ENCODE results near the gene SLC2A2.

SLC2A2 gene

DNA sequence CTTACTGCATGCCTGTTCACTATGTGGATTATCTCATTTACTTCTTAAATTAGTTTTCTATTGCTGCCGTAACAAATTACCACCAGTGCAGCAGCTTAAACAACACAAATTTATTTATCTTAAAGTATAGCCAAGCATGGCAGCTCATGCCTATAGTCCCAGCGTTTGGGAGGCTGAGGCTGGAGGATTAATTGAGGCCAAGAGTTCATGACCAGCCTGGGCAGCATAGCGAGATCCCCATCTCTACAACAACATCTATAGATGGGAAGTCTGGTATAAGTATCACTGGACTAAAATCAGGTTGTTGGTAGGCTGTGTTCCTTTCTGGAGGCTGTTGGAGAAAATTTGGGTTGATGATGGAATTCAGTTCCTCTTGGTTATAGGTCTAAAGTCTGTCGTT lies 5.1 kb downstream of the SLC2A2 start:
- TF ChIP-seq, protein P1, sequence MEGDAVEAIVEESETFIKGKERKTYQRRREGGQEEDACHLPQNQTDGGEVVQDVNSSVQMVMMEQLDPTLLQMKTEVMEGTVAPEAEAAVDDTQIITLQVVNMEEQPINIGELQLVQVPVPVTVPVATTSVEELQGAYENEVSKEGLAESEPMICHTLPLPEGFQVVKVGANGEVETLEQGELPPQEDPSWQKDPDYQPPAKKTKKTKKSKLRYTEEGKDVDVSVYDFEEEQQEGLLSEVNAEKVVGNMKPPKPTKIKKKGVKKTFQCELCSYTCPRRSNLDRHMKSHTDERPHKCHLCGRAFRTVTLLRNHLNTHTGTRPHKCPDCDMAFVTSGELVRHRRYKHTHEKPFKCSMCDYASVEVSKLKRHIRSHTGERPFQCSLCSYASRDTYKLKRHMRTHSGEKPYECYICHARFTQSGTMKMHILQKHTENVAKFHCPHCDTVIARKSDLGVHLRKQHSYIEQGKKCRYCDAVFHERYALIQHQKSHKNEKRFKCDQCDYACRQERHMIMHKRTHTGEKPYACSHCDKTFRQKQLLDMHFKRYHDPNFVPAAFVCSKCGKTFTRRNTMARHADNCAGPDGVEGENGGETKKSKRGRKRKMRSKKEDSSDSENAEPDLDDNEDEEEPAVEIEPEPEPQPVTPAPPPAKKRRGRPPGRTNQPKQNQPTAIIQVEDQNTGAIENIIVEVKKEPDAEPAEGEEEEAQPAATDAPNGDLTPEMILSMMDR (IDR thresholded peaks at IDR 0.05; ENCODE audit: extremely low read depth, insufficient read depth, missing control alignments), result no peak
- in situ Hi-C loops (cut with MboI; ENCODE audit: low pct_unique_long_range_greater_than_20kb, low sequenced_read_pairs, unreplicated experiment), result no loop called here

DNA sequence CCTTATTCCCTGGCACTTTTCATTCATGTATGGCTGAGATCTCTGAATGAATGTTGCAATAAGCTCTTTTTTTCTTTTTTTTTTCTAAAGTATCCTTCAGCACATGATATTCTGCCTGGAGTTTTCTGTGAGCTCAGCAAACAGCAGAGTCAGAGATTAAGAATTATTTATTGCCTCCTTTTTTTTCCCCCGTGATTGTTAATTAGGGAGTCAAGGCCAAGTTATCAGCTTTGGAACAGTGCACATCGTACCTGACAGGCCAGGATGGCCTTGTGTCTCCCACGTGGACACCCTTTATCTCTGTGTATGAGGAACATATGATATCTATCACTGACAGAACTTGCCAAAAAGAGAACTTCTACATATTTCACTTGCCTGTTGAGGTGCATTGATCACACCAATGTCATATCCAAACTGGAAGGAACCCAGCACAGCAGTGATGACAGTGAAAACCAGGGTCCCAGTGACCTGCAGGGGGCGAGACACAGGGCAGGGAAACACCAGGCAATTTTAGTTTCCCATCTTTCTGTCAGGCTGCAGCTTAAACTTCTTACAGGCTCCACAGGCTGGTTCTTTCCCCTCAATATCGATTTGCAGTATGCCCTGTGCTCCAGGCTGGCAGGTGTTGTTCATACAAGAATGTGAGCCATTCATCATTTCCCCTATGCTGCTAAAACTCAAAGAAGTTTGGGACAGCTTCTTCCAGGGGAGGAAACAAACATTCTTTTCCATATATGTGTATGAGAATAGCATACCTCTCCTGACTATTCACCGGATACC lies 8.2 kb downstream of the SLC2A2 start:
- no peak for DNase-seq (ENCODE audit: low spot score)
- TF ChIP-seq, protein P1 (IDR thresholded peaks at IDR 0.05; ENCODE audit: extremely low read depth, insufficient read depth, missing control alignments), result peak; percentile 16
- in situ Hi-C loops (cut with MboI; ENCODE audit: low pct_unique_long_range_greater_than_20kb, low sequenced_read_pairs, unreplicated experiment), result no loop called here

More for the DNA sequence above, 5.1 kb downstream of the SLC2A2 start:
- no peak for DNase-seq (ENCODE audit: low spot score)

DNA sequence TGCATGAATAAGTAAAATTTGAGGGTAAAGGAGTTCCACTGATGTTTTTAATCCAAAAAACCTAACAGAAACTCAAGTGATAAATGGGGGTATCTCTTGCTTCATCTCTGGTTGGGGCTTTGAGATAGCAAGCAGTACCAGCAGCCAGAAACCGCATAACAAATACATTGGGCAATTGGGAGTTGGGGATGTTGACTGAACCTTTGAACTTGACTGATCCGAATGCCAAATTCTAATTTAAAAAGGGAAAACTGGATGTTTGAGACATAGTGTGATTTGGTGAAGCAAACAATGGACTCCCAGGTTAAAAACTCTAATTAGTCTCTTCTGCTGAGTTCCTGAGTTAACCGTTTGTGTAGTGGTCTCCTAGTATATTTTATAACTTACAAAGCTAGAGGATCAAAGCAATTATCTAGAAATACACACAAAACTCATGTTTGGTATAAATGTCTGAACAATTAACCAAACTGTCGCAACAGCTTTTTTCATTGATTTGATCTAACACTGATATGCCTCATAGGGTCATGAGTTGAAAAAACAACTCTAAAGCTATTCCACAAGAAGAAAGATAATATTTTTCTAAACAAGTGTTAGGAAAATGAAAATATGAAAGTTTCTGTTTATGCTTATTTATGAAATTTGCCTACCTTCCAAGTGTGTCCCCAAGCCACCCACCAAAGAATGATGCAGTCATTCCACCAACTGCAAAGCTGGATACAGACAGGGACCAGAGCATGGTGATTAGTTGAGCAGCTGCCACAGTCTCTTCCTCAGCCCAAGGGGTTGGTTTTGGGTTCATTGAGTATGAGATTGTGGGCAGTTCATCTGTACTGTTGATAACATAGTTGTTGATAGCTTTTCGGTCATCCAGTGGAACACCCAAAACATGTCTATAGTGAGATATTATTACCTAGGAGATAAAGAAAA lies 12.4 kb downstream of the SLC2A2 start:
- in situ Hi-C loops (cut with MboI; ENCODE audit: low pct_unique_long_range_greater_than_20kb, low sequenced_read_pairs, unreplicated experiment), result no loop called here
- TF ChIP-seq, protein P1 (IDR thresholded peaks at IDR 0.05; ENCODE audit: extremely low read depth, insufficient read depth, missing control alignments), result no peak
- no peak for DNase-seq (ENCODE audit: low spot score)

DNA sequence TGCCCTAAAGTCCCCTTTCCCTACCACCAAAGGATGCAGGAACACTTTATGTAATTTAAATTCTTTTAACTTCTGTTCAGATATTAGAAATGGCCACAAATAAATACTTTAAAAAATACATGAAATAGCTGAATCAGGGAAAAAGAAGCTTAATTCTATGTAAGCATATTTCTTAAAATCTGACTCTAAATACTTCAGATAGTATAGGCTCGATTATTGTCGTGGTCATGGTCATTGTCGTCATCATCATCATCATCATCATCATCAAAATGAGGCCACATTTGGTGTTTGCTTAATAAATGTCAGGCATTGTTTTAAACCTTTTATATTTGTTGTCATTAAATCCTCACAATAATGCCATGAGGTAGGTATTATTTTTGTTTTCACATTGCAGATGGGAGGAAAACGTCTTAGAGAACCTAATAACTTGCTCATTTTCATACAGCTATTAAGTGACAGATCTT lies 14.6 kb downstream of the SLC2A2 start:
- in situ Hi-C loops (cut with MboI; ENCODE audit: low pct_unique_long_range_greater_than_20kb, low sequenced_read_pairs, unreplicated experiment), result no loop called here
- DNase-seq (ENCODE audit: low spot score), result no peak
- TF ChIP-seq, protein P1 (IDR thresholded peaks at IDR 0.05; ENCODE audit: extremely low read depth, insufficient read depth, missing control alignments), result no peak

DNA sequence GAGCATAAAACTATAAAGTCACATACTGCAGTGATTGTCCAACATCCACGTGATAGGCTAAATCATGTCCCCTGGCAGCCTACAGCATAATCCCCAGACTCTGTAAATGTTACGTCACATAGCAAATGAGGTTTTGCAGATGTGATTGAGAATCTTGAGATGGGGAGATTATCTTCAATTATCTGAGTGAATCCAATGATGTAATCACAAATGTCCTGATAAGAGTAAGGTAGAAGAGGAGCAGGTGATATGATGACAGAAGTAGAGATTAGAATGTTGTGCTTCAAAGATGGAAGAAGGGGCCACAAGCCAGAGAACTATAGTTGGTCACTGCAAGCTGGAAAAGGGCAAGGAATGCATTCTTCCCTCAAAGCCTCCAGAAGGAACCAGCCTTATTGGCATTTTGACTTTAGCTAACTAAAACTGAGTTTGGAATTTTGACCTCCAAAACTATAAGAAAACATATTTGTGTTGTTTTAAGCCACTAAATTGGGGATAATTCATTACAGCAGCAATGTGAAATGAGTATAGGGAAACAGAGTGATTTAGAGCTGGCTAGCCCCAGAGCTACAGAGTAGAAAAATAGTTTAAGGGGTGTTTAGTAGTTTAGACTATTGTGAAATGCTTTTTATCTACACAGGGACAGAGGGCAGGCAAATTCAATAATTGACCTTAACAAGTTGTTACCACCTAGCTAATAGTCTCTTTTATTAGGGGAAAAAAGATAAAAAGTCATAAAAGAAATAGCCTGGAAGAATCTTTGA lies 15.2 kb downstream of the SLC2A2 start:
- in situ Hi-C loops (cut with MboI; ENCODE audit: low pct_unique_long_range_greater_than_20kb, low sequenced_read_pairs, unreplicated experiment), result no loop called here
- DNase-seq (ENCODE audit: low spot score), result no peak
- TF ChIP-seq, protein P1 (IDR thresholded peaks at IDR 0.05; ENCODE audit: extremely low read depth, insufficient read depth, missing control alignments), result no peak

DNA sequence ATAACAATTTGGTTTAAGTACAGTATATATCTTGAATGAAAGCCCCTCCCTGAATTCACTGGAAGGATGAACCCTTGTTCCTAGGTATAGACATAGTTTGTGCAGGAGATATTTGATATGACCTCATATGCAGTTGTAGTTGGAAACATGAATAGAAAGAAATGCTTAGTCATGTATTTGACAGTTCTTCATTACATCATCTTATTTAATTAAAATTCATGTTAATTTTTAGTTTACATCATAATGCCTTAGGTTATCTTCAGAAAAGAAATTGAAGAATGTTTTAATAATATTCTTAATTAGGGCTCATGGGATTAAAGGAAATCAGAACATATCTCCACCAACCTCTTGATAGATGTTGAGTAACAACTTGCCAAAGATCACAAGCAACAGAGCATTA lies 19.2 kb downstream of the SLC2A2 start:
- in situ Hi-C loops (cut with MboI; ENCODE audit: low pct_unique_long_range_greater_than_20kb, low sequenced_read_pairs, unreplicated experiment), result no loop called here
- TF ChIP-seq, protein P1 (IDR thresholded peaks at IDR 0.05; ENCODE audit: extremely low read depth, insufficient read depth, missing control alignments), result no peak
- DNase-seq (ENCODE audit: low spot score), result no peak
